Naive thymus-derived CD8-positive, alpha-beta T cell (primary cell): ENCODE measurements around the gene ADNP2. TPM values are rescaled to one million over a fixed set of nuclear protein-coding genes. Genes with fewer than 3 reads are reported as not detected.

Source experiments
- ATAC-seq, 2 donors: fragments of 150-1000 bp; cut with Tn5 transposase in 1 of 2; sonication (Bioruptor Pico), chemical (Tn5 transposase) in 1 of 2; 1 replicate in 1 of 2; 2 replicates in 1 of 2; pipeline ENCODE4 v1.10.0; 2021; ENCODE audit warnings: mild to moderate bottlenecking in 2 of 2, moderate library complexity in 2 of 2
- POLR2A ChIA-PET: fragments of 350-600 bp; sonication (Branson Sonifier 250); formaldehyde crosslinking; loops from one replicate; lab custom pipeline; 2021; ENCODE audit warnings: antibody characterized with exemption; lab: Charles Lee
- DNase-seq, 10 donors: peaks; one replicate each; pipeline versions ENCODE4 v3.0.0 to v3.0.0-alpha.2; 2020 to 2022
- H3K27ac Mint-ChIP-seq, 10 donors: one replicate each; pipeline ENCODE4 v1.8.0; 2020 to 2022; ENCODE audit warnings: mild to moderate bottlenecking in 10 of 10, mixed read lengths in 10 of 10, moderate library complexity in 4 of 10, inconsistent platforms in 1 of 10
- H3K27me3 Mint-ChIP-seq, 5 donors: one replicate each; pipeline ENCODE4 v1.8.0; 2021 to 2022; ENCODE audit warnings: mixed read lengths in 5 of 5
- H3K36me3 Mint-ChIP-seq, 3 donors: one replicate each; pipeline ENCODE4 v1.8.0; 2020 to 2022; ENCODE audit warnings: mixed read lengths in 3 of 3, mild to moderate bottlenecking in 2 of 3, inconsistent platforms in 1 of 3
- H3K4me1 Mint-ChIP-seq, 4 donors: one replicate each; pipeline ENCODE4 v1.8.0; 2021 to 2022; ENCODE audit warnings: mixed read lengths in 4 of 4
- H3K4me3 Mint-ChIP-seq, 10 donors: one replicate each; pipeline ENCODE4 v1.8.0; 2020 to 2022; ENCODE audit warnings: mild to moderate bottlenecking in 10 of 10, mixed read lengths in 10 of 10, moderate library complexity in 6 of 10, inconsistent platforms in 1 of 10
- H3K9me3 Mint-ChIP-seq, 9 donors: one replicate each; pipeline ENCODE4 v1.8.0; 2020 to 2022; ENCODE audit warnings: mixed read lengths in 9 of 9, mild to moderate bottlenecking in 3 of 9, inconsistent platforms in 1 of 9, moderate library complexity in 1 of 9
- polyA plus RNA-seq, 3 donors: library from polyadenylated mRNA; unstranded; fragments of 300-500 nt; fragmentation: Illumina TruSeq; gene quantifications; one replicate each; pipeline ENCODE4 v1.2.3, GENCODE V29; 2021
- total RNA-seq, 8 experiments: library from RNA in 2 of 8; stranded (reverse) in 2 of 8; gene quantifications; one replicate each; pipeline ENCODE4 v1.2.3 and lab custom pipeline; 2021 to 2026

The ADNP2 gene
- total and polyA plus RNA-seq, 5 experiments from 2014 or later: 8.1 to 25.5 (median 11.7) TPM

DNA sequence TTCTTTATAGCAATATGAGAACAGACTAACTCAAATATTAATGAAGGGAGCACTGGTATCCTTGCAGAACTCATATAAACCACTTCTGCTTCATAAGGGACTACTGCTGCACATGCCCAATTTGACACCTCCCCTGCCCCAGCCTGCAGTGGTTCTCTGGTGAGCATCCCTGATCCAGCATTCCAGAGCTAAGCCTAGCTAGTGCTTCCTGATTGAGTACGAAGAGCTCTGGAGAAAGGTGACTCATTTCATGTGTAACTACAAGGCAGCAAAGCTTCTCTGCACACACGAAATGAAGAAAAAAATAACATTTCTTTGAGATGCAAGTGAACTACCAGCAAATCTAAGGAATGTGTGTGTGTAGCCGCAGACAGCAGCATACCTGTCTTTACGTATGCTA, 22.8 kb upstream of the ADNP2 start:
- Mint-ChIP-seq H3K4me1 (no peaks in the 10 kb centered on the region), H3K27ac (no peak overlapping the region), H3K9me3 (peaks cover 9 to 60% (median 31%) of the 10 kb centered on the region in 9 donors), H3K4me3 (no peak overlapping the region), H3K36me3 (peaks cover 0 to 43% (median 11%) of the 10 kb centered on the region in 3 donors), H3K27me3 (peaks cover 0 to 10% (median 2%) of the 10 kb centered on the region in 5 donors)
- no peak for DNase-seq
- no peak for ATAC-seq
- POLR2A ChIA-PET: no interaction called here

GRCh38 chr18:80088036-80088435, 21.0 kb upstream of the ADNP2 start:
- DNase-seq: no peak
- POLR2A ChIA-PET: no interaction called here
- H3K27ac Mint-ChIP-seq: no peak overlapping the region
- ATAC-seq: no peak
- peaks cover 0 to 10% (median 3%) of the 10 kb centered on the region in 5 donors for H3K27me3 Mint-ChIP-seq
- H3K4me1 Mint-ChIP-seq: no peaks in the 10 kb centered on the region
- peaks cover 0 to 48% (median 11%) of the 10 kb centered on the region in 3 donors for H3K36me3 Mint-ChIP-seq
- peaks cover 9 to 60% (median 31%) of the 10 kb centered on the region in 9 donors for H3K9me3 Mint-ChIP-seq
- H3K4me3 Mint-ChIP-seq: no peak overlapping the region

GRCh38 chr18:80088823-80089222, 20.2 kb upstream of the ADNP2 start:
- ATAC-seq (no peak), DNase-seq (no peak)
- POLR2A ChIA-PET: no interaction called here
- Mint-ChIP-seq H3K4me1 (no peaks in the 10 kb centered on the region), H3K36me3 (peaks cover 0 to 48% (median 11%) of the 10 kb centered on the region in 3 donors), H3K27ac (no peak overlapping the region), H3K4me3 (no peak overlapping the region), H3K27me3 (peaks cover 0 to 10% (median 3%) of the 10 kb centered on the region in 5 donors), H3K9me3 (peaks cover 9 to 60% (median 31%) of the 10 kb centered on the region in 9 donors)

DNA sequence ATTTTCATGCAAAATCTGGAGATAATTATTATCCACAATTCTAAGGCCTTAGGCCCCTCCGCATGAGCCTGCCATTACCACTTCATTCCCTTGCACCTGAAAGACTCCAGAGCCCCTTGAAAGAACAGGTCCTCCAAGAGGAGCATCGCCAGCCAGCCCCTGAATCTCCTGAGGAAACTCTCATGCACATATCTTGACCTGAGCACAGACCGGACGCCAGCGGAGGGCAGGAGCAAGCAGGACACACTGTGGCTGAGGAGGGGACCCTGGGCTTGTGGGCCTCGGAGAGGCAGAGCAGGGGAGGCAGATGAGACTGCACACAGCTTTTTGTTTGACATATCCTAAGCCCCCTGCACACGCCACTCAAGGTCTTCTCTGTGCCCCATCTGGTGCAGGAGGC, 13.6 kb upstream of the ADNP2 start:
- no peak for ATAC-seq
- Mint-ChIP-seq H3K27ac (peak overlapping the region in 1 of 10 donors; percentile 53), H3K9me3 (peaks cover 0 to 13% (median 3%) of the 10 kb centered on the region in 9 donors), H3K27me3 (peaks cover 0 to 10% (median 4%) of the 10 kb centered on the region in 5 donors), H3K36me3 (peaks cover 0 to 7% (median 0%) of the 10 kb centered on the region in 3 donors), H3K4me3 (no peak overlapping the region), H3K4me1 (no peaks in the 10 kb centered on the region)
- POLR2A ChIA-PET: no interaction called here
- DNase-seq: no peak

- Mint-ChIP-seq H3K27me3 (peaks cover 0 to 9% (median 3%) of the 10 kb centered on the region in 5 donors), H3K36me3 (peaks cover 0 to 6% (median 0%) of the 10 kb centered on the region in 3 donors), H3K9me3 (peaks cover 0 to 11% (median 3%) of the 10 kb centered on the region in 9 donors), H3K27ac (no peak overlapping the region), H3K4me1 (no peaks in the 10 kb centered on the region), H3K4me3 (no peak overlapping the region)
- POLR2A ChIA-PET: no interaction called here
- ATAC-seq (no peak), DNase-seq (no peak)
Measured at GRCh38 chr18:80096032-80096565, 13.0 kb upstream of the ADNP2 start.

GRCh38 chr18:80097201-80097600, 11.9 kb upstream of the ADNP2 start:
- no peak overlapping the region for H3K4me3 Mint-ChIP-seq
- POLR2A ChIA-PET: no interaction called here
- H3K36me3 Mint-ChIP-seq: peaks cover 0 to 5% (median 0%) of the 10 kb centered on the region in 3 donors
- no peak for DNase-seq
- peaks cover 0 to 6% (median 0%) of the 10 kb centered on the region in 5 donors for H3K27me3 Mint-ChIP-seq
- ATAC-seq: no peak
- no peaks in the 10 kb centered on the region for H3K4me1 Mint-ChIP-seq
- H3K9me3 Mint-ChIP-seq: peaks cover 0 to 18% (median 5%) of the 10 kb centered on the region in 9 donors
- H3K27ac Mint-ChIP-seq: no peak overlapping the region

GRCh38 chr18:80103231-80103630, 5.8 kb upstream of the ADNP2 start:
- DNase-seq: no peak
- Mint-ChIP-seq H3K27me3 (no peaks in the 10 kb centered on the region), H3K9me3 (peaks cover 0 to 20% (median 2%) of the 10 kb centered on the region in 9 donors), H3K4me3 (no peak overlapping the region), H3K4me1 (peaks cover 12 to 18% (median 16%) of the 10 kb centered on the region in 4 donors), H3K36me3 (peaks cover 0 to 5% (median 0%) of the 10 kb centered on the region in 3 donors), H3K27ac (no peak overlapping the region)
- ATAC-seq: no peak
- POLR2A ChIA-PET: interaction anchor here (1.1 kb wide), 1 partner anchor 68 kb away, joined by 3 read pairs; no protein-coding TSS in a partner anchor

DNA sequence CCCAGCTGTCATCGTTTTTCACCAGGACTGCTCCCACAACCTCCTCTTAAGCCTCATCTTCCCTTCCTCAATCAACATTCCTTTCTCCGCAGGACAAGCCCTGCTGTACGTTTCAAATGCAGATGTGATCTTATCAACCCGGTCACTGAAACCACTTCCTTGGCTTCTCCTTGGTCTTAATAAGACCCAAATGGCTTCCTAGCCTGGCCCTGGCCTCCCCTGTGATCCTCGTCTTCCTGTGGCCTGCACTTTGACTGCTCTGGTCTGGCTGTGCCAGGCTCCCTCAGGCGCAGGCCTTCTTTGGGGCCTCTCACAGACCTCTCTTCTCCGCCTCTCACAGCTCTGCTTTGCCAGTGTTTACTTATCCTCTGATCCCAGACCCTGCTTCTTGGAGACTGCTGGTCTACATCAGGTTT, 4.7 kb upstream of the ADNP2 start:
- ATAC-seq (no peak), DNase-seq (no peak)
- Mint-ChIP-seq H3K27me3 (no peaks in the 10 kb centered on the region), H3K9me3 (peaks cover 0 to 20% (median 2%) of the 10 kb centered on the region in 9 donors), H3K36me3 (peaks cover 0 to 5% (median 0%) of the 10 kb centered on the region in 3 donors), H3K4me1 (peaks cover 16 to 25% (median 17%) of the 10 kb centered on the region in 4 donors), H3K4me3 (no peak overlapping the region), H3K27ac (peak overlapping the region in 2 of 10 donors; percentile 3 to 36)
- POLR2A ChIA-PET: no interaction called here

DNA sequence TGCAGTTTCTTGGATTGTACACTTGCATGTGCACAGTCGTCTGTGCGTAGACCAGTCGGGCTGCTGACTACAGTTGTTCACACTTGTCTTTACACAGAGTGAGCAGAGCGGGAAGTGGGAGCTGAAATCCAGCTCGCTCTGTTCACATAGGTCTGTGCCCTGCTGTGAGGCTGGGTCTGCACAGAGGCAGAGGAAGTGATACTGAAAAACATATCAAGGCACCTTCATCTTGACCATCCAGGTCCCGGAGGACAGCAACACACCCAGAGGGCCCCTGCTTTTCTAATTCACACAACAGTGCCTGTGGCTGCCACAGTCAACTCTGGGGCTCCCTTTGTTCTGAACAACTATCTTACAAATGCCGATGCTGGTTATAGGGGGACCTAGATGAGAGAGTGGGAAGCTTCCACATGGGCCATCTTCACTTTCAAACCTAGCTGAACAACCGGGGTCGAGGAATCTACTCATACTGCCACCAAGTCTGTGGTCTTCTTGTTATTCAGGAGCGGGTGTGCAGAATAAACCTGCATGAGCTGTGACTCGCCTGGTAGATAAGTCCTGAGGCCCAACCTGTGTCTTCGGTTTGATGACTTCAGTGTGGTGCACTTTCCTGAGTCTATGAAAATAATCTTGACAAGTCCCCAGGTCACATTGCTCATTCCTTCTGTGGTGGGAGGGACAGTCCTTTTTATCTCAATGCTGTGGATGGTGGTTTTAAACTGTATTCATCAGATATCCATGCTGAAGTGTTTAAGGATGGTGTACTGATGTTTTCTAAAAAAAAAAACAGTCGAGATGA, 3.5 kb upstream of the ADNP2 start:
- no peak overlapping the region for H3K4me3 Mint-ChIP-seq
- H3K9me3 Mint-ChIP-seq: peaks cover 0 to 18% (median 2%) of the 10 kb centered on the region in 9 donors
- H3K36me3 Mint-ChIP-seq: peaks cover 0 to 5% (median 0%) of the 10 kb centered on the region in 3 donors
- H3K27me3 Mint-ChIP-seq: no peaks in the 10 kb centered on the region
- peaks cover 20 to 33% (median 24%) of the 10 kb centered on the region in 4 donors for H3K4me1 Mint-ChIP-seq
- POLR2A ChIA-PET: no interaction called here
- no peak for ATAC-seq
- H3K27ac Mint-ChIP-seq: peak overlapping the region in 9 of 10 donors; percentile 12 to 98 (median 65)
- DNase-seq: no peak

- ATAC-seq: no peak
- Mint-ChIP-seq H3K4me1 (peaks cover 23 to 40% (median 29%) of the 10 kb centered on the region in 4 donors), H3K27ac (peak overlapping the region; percentile 16 to 98 (median 76)), H3K4me3 (peak overlapping the region in 2 of 10 donors; percentile 16 to 27), H3K36me3 (peaks cover 0 to 5% (median 0%) of the 10 kb centered on the region in 3 donors), H3K9me3 (peaks cover 0 to 8% (median 0%) of the 10 kb centered on the region in 9 donors), H3K27me3 (no peaks in the 10 kb centered on the region)
- POLR2A ChIA-PET: interaction anchor here (0.7 kb wide), 1 partner anchor 76 kb away, joined by 4 read pairs; no protein-coding TSS in a partner anchor
- DNase-seq: no peak
Measured at GRCh38 chr18:80106482-80107051, 2.5 kb upstream of the ADNP2 start.

DNA sequence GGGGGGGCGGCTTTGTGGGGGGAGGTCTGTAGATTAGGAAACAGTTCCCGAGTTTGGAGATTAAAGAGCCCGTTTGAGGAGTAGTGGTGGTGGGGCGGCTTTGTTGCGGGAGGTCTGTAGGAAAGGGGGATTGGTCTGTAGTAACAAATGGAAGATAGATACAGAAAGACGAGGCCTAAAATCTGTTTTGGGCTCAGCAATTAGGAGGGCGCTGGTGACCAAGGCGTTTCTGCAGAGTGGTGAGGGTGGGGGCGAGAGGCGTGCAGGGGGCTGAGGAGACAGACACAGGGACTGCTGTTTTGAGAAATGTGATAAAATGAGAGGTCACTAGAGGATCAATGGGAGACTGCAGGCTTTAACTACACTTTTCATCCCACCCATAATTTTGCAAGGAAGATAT, 1.6 kb upstream of the ADNP2 start:
- ATAC-seq: no peak
- DNase-seq: peak in 2 of 10 donors; percentile 4 to 21
- Mint-ChIP-seq H3K27ac (peak overlapping the region; percentile 67 to 98 (median 87)), H3K27me3 (no peaks in the 10 kb centered on the region), H3K4me1 (peaks cover 23 to 40% (median 31%) of the 10 kb centered on the region in 4 donors), H3K9me3 (no peaks in the 10 kb centered on the region), H3K4me3 (peak overlapping the region in 6 of 10 donors; percentile 52 to 87 (median 74)), H3K36me3 (peaks cover 0 to 2% (median 0%) of the 10 kb centered on the region in 3 donors)
- POLR2A ChIA-PET: no interaction called here

GRCh38 chr18:80108121-80108536, 933 bp upstream of the ADNP2 start:
- Mint-ChIP-seq H3K9me3 (no peaks in the 10 kb centered on the region), H3K4me1 (peaks cover 23 to 45% (median 37%) of the 10 kb centered on the region in 4 donors), H3K27ac (peak overlapping the region; percentile 81 to 98 (median 94)), H3K27me3 (no peaks in the 10 kb centered on the region), H3K4me3 (peak overlapping the region; percentile 39 to 92 (median 78)), H3K36me3 (peaks cover 0 to 2% (median 0%) of the 10 kb centered on the region in 3 donors)
- DNase-seq: peak in 5 of 10 donors; percentile 13 to 22 (median 19)
- peak in 1 of 2 donors; percentile 2 for ATAC-seq
- POLR2A ChIA-PET: interaction anchor here (1.1 to 1.3 kb wide), 2 partner anchors 73 to 1040 kb away, joined by 3 to 5 read pairs; partner anchors contain the start of gene RBFA
